Pericardium fibroblast (primary cell): ENCODE measurements around the gene HADHB. TPM values are rescaled to one million over a fixed set of nuclear protein-coding genes. Genes with fewer than 3 reads are reported as not detected.

Source experiments
- total RNA-seq: library from RNA; depleted of rRNA; stranded (reverse); fragments of >200 nt; gene quantifications from 2 replicates; pipeline ENCODE4 v1.2.3, GENCODE V29; 2015

HADHB gene
- 101 and 104 TPM in 2 replicates for total RNA-seq

GRCh38 chr2:26244309-26245230, at the start of gene HADHB, which contains the start of gene HADHA:
HADHB (plus strand) TSS chr2:26244939; CDS start chr2:26254255, 9,316 bp downstream.
HADHA (minus strand) TSS chr2:26244632; CDS start chr2:26244596, 36 bp downstream.

Other genes starting within 250 kb of the HADHB start
- gene RAB10, start 210.9 kb upstream of the HADHB start, total RNA-seq, result 84.0 and 95.8 TPM in 2 replicates
- 2.8 and 4.7 TPM in 2 replicates for gene GAREM2, start 71.9 kb upstream of the HADHB start, total RNA-seq
- gene HADHA, start 307 bp upstream of the HADHB start, total RNA-seq, result 107 and 116 TPM in 2 replicates
- gene SELENOI, start 101.2 kb downstream of the HADHB start, total RNA-seq, result 4.2 and 8.2 TPM in 2 replicates
- not detected in 2 replicates for gene ADGRF3, start 101.8 kb downstream of the HADHB start, total RNA-seq
- not detected in 2 replicates for gene DRC1, start 157.0 kb downstream of the HADHB start, total RNA-seq
- gene OTOF, start 233.2 kb downstream of the HADHB start, total RNA-seq, result not detected in 2 replicates